HG03280 (cell line): ENCODE measurements around the gene ANKRD44.
"Not testable (repeated sequence)": the region's sequence is repeated elsewhere in the genome, so short reads cannot be mapped to it uniquely, and the experiment has no call there.

Experiments
- ATAC-seq: cut with Tn5 transposase; IDR thresholded peaks from one replicate; pipeline ENCODE4 v1.9.1; 2021; ENCODE audit warnings: mild to moderate bottlenecking, moderate library complexity; ENCODE audit not compliant: unreplicated experiment

ANKRD44 gene

GRCh38 chr2:197085665-197086064 is 224.9 kb downstream of the ANKRD44 start:
- no peak for ATAC-seq

GRCh38 chr2:197081294-197081693 is 229.3 kb downstream of the ANKRD44 start:
- no peak for ATAC-seq

- no peak for ATAC-seq
Measured at GRCh38 chr2:197080578-197081216, 229.9 kb downstream of the ANKRD44 start.

- ATAC-seq, result no peak
Measured at GRCh38 chr2:197079832-197080555, 230.6 kb downstream of the ANKRD44 start.

- no peak for ATAC-seq
Measured at GRCh38 chr2:197079414-197079813, 231.2 kb downstream of the ANKRD44 start.

GRCh38 chr2:197078535-197078934 is 232.0 kb downstream of the ANKRD44 start:
- no peak for ATAC-seq

GRCh38 chr2:197077336-197077735 is 233.2 kb downstream of the ANKRD44 start:
- ATAC-seq, result no peak

- no peak for ATAC-seq
Measured at GRCh38 chr2:197076652-197077051, 233.9 kb downstream of the ANKRD44 start.

- ATAC-seq, result no peak
Measured at GRCh38 chr2:197075754-197076337, 234.7 kb downstream of the ANKRD44 start.

GRCh38 chr2:197075281-197075680 is 235.3 kb downstream of the ANKRD44 start:
- no peak for ATAC-seq

- ATAC-seq, result no peak
Measured at GRCh38 chr2:197073701-197074433, 236.7 kb downstream of the ANKRD44 start.

GRCh38 chr2:197073270-197073669 is 237.3 kb downstream of the ANKRD44 start:
- ATAC-seq, result no peak

- no peak for ATAC-seq
Measured at GRCh38 chr2:197072533-197072932, 238.0 kb downstream of the ANKRD44 start.

- no peak for ATAC-seq
Measured at GRCh38 chr2:197071790-197072436, 238.7 kb downstream of the ANKRD44 start.

- no peak for ATAC-seq
Measured at GRCh38 chr2:197071213-197071612, 239.4 kb downstream of the ANKRD44 start.

- ATAC-seq, result no peak
Measured at GRCh38 chr2:197069958-197070357, 240.6 kb downstream of the ANKRD44 start.

GRCh38 chr2:197062574-197062973 is 248.0 kb downstream of the ANKRD44 start:
- not testable (repeated sequence) for ATAC-seq

GRCh38 chr2:197059477-197059876 is 251.1 kb downstream of the ANKRD44 start:
- ATAC-seq, result no peak

GRCh38 chr2:197058777-197059300 is 251.7 kb downstream of the ANKRD44 start:
- ATAC-seq, result no peak

- ATAC-seq, result no peak
Measured at GRCh38 chr2:197057959-197058358, 252.6 kb downstream of the ANKRD44 start.

GRCh38 chr2:197055045-197055444 is 255.5 kb downstream of the ANKRD44 start:
- no peak for ATAC-seq
